HS-5 (cell line): ENCODE results near the gene PRKAR2A.

Experiments
- DNase-seq: peaks from one replicate; pipeline ENCODE4 v3.0.0-alpha.2; 2012; ENCODE audit warnings: low read depth

PRKAR2A gene

DNA sequence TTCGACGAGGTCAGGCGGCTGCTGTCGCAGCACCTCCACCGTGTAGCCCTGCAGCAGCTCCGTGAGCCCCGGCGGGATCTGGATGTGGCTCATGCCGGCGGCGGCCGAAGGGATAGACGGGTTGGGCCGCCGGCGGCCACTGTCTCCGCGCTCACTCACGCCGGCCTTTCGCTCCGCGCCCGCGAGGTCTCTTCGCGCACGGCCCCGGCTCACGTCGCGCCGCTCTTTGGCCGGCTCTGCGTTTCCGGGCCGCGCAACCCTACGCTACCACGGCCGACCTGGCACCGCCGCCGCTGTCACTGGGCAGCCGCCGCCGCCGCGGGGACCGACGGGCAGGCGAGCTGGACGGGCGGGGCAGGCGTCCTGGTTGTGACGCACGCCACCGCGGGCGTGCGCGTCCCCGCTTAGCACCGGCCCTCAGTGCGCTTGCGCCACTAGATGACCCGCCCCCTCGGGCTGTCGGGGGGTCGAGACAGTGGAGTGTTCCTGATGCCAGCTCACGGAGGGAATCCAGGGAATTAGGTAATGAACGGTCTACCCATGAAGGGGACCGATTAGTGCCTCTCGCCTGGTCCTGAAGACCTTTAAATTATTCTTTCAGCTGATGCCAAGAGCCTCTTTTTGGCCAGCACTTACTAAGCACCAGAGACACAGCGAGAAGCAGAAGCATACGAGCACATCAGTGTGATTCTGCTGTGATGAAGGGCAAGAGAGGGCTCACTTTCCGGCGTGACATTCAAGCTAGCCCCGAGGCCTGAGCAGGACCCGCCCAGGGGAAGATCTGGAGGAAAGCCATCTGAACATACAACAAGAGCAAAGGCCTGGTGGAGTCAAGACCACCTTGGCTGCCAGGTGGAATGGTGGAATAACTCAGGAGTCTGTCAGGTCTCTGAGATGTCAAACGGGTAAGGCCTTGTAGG, at the start of gene PRKAR2A:
Gene PRKAR2A, minus strand, starts transcription at position 371 of the 920 bp plus-strand sequence. Its CDS starts 278 bp downstream, at position 93.
- peak; percentile 57 for DNase-seq

DNA sequence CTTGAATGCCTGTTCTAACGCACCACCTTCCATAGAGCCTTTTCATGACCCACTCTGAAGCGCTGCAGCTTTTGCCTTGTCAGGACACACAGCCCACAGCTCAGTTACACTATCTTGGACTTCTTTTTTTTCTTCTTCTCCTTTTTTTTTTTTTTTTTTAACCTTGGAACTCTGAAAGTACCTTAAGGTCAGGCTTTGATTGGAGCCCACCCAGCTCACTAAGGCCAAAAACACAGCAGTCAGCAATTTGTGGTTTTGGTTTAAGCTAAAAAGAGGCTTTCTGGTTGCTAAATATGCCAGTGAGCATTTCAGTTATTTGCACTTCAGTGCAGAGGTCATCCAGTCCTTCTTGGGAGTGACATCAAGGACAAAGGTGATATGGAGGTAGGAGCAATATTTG, 49.3 kb upstream of the PRKAR2A start:
- no peak for DNase-seq

DNA sequence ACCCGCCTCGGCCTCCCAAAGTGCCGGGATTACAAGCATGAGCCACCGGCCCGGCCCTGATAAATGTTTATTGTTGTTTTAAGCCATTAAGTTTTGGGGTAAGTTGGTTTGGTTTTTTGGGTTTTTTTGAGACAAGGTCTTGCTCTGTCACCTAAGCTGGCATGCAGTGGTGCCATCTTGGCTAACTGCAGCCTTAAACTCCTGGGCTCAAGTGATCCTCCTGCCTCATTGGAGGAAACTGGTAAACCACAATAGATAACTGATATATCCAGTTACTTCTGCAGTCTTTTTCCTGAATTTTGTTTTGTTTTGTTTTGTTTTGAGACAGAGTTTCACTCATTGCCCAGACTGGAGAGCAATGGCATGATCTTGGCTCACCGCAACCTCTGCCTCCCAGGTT, 46.8 kb upstream of the PRKAR2A start:
- no peak for DNase-seq

DNA sequence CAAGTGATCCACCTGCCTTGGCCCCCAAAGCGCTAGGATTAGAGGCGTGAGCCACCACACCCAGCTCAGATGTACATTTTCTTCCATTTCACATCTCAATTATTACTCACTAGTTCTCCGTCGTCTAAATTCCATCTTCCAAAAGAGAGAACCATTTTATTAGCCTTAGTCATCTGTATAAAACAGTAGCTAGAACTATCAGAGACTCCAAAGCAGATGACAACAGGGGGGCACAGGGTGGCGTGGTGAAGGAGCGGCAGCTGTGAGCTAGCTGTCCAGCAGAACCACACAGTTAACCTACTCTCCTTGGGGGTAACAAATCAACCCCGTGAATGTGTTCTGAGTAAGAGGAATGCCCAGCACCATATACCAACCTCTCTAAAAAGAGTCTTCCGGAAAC, 43.9 kb upstream of the PRKAR2A start:
- DNase-seq = no peak

GRCh38 chr3:48885753-48886152, 38.1 kb upstream of the PRKAR2A start:
- DNase-seq = no peak

GRCh38 chr3:48881652-48882114, 34.0 kb upstream of the PRKAR2A start:
- no peak for DNase-seq

DNA sequence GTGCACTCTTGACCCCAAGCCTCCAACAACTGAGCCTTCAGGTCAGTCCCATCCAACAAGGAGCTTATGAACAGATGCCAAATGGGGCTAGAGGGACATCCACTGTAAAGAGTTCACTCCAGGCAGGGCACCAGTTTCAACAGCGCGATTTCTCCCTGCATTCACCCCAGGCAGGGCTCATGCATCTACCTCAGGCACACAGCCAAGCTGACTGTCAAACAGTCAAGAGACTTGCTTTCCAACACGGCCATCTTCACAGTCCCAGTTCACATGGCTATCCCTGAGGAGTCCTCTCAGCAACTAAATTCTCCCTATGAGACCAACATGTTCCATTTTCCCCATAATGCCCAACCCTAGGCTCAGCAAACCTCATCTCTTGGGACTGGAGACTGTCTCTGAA, 33.3 kb upstream of the PRKAR2A start:
- DNase-seq = no peak

DNA sequence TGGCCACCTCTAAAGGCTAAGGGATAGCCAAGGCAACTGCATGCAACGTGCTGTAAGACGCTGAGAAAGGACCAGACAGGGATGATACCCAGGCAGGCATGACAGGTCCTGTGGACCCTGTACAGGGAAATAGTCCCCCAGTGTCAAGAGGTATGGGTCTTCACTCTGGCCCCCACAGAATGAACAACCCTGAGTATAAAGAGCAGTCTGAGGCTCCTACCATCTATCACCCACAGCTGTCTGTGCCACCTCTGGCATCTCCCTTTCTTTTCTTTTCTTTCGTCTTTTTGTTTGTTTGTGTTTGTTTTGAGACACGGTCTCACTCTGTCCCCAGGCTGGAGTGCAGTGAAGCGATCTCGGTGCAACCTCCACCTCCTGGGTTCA, 32.3 kb upstream of the PRKAR2A start:
- DNase-seq = no peak

- no peak for DNase-seq
Measured at GRCh38 chr3:48879307-48879993, 31.8 kb upstream of the PRKAR2A start.

GRCh38 chr3:48877671-48878070, 30.0 kb upstream of the PRKAR2A start:
- no peak for DNase-seq

- DNase-seq = peak; percentile 19
Measured at GRCh38 chr3:48863122-48863521, 15.4 kb upstream of the PRKAR2A start.

GRCh38 chr3:48859206-48859605, 11.5 kb upstream of the PRKAR2A start:
- DNase-seq = no peak

DNA sequence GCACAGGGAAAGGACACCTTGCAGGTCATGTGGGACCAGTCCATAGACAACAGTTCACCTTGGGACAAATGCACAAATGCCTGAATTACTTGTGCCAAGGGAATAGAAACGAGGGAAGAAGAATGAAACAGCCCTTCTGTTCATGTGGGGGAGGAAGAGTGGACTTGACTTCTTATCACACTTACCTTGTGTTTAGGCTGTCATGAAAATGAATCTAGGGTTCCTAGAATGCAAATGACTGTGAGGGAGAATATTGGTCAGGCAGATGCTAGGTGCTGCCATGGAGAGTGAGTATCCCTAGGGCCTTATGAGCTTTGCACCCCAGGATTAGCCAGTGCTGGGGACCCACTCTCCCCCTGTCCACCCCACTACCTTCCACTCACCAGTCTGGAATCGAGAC, 11.0 kb upstream of the PRKAR2A start:
- no peak for DNase-seq

GRCh38 chr3:48857641-48858040, 10.0 kb upstream of the PRKAR2A start:
- DNase-seq = no peak

DNA sequence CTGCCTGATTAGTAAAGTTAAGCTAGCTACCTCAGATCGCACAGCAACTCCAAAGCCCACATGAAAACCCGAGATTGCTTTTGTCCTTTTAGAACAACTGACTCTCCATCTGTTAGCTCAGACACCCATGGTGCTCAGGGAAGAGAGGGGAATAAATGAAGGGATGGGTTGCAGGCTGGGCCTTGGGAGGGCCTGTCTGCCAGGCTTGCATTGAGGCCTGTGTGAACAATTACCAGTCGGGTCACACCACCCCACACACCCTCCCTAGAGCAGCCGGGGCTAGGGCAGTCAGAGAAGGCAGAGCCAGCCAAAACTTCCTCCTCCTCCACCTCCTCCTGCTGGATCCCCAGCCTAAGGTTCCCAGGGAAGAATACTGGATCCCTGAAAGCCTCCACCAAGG, 8.8 kb upstream of the PRKAR2A start:
- no peak for DNase-seq

- DNase-seq = no peak
Measured at GRCh38 chr3:48855681-48856447, 8.2 kb upstream of the PRKAR2A start.

GRCh38 chr3:48852151-48852550, 4.5 kb upstream of the PRKAR2A start:
- DNase-seq = no peak

GRCh38 chr3:48851407-48851806, 3.7 kb upstream of the PRKAR2A start:
- no peak for DNase-seq

DNA sequence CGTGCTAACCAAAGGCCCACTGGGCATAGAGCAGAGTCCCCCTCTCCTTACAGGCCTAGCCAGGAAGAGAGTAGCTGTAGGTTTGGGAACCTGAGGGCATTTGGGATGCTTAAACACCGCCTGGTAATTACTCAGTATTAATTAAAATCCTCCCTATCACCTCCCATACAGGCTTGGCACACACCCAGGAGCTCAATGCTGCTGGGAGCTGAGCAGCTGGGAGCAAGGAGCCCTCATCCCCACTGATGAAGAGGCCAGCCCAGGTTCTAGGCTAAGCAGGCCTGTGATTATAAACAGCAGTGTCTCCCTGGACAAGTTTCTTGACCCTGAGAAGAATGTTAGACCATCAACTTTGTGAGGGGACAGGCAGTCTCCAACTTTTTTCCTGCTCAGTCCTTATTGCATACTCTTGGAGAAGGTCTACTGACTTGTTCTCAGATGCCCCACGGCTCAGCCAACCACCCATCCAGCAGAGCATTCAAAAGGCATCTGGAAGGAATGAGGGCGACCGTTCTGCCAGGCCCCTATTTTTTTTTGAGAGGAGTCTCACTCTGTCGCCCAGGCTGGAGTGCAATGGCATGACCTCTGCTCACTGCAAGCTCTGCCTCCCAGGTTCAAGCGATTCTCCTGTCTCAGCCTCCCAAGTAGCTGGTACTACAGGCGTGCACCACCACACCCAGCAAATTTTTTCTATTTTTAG, 1.3 kb upstream of the PRKAR2A start:
- no peak for DNase-seq

GRCh38 chr3:48847053-48847503, 596 bp downstream of the PRKAR2A start:
- DNase-seq = peak; percentile 58

DNA sequence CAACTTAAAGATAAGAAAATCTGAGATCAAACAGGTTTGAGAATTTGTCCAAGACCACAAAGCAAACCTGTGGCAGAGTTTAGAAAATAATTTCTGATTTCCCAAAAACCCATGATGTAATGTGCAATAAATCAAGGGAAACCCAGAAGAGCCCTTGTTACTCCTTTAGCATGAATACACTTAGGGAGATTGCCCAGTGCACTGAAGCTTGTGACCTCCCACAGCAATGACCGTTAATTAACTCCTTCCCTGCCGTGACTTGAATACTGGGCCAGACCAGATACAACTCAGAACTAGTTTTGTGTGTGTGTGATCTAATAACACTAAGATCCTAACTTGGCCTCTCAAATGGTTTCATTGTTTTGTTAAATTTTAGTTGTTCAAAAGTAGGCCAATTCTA, 2.5 kb downstream of the PRKAR2A start:
- no peak for DNase-seq

- no peak for DNase-seq
Measured at GRCh38 chr3:48837163-48837562, 10.5 kb downstream of the PRKAR2A start.
